C4-2B (cell line): ENCODE results near the gene GHR.

Source experiments
- H3K27ac ChIP-seq: fragments of 450-650 bp; 2 replicates; pipeline ENCODE4 v1.5.1; 2017
- CTCF ChIP-seq: fragments of 450-650 bp; conservative IDR thresholded peaks from 2 replicates; pipeline ENCODE4 v1.5.1; 2017; ENCODE audit warnings: mild to moderate bottlenecking
- ZFX ChIP-seq: fragments of 450-650 bp; IDR thresholded peaks from 2 replicates; pipeline ENCODE4 v1.6.1; 2017

GHR gene

GRCh38 chr5:42640835-42641234 lies 217.6 kb downstream of the GHR start:
- TF ChIP-seq CTCF (no peak), ZFX (no peak)

GRCh38 chr5:42641336-42642005 lies 218.2 kb downstream of the GHR start:
- no peak for TF ChIP-seq CTCF
- TF ChIP-seq ZFX, result no peak
- no peak overlapping the region for H3K27ac ChIP-seq

More at GRCh38 chr5:42640835-42641234, 217.6 kb downstream of the GHR start:
- no peak overlapping the region; the same call in 1 of the 2 replicates for H3K27ac ChIP-seq

GRCh38 chr5:42642006-42642405 lies 218.8 kb downstream of the GHR start:
- no peak overlapping the region for H3K27ac ChIP-seq
- TF ChIP-seq ZFX (no peak), CTCF (no peak)

- no peak overlapping the region for H3K27ac ChIP-seq
- TF ChIP-seq ZFX (no peak), CTCF (no peak)
Measured at GRCh38 chr5:42643360-42643759, 220.1 kb downstream of the GHR start.

GRCh38 chr5:42645138-42645537 lies 221.9 kb downstream of the GHR start:
- TF ChIP-seq CTCF (no peak), ZFX (no peak)

GRCh38 chr5:42648036-42648435 lies 224.8 kb downstream of the GHR start:
- H3K27ac ChIP-seq, result no peak overlapping the region
- TF ChIP-seq ZFX, result no peak
- TF ChIP-seq CTCF, result no peak

More at GRCh38 chr5:42645138-42645537, 221.9 kb downstream of the GHR start:
- H3K27ac ChIP-seq, result no peak overlapping the region

- TF ChIP-seq CTCF (no peak), ZFX (no peak)
- H3K27ac ChIP-seq, result no peak overlapping the region
Measured at GRCh38 chr5:42648915-42649314, 225.7 kb downstream of the GHR start.
